Activated T-cell treated with anti-CD3 and anti-CD28 coated beads, Interleukin-2, amount 50 U/mL, for 4 hours (primary cell): ENCODE data around the gene BASP1. TPM values are rescaled to one million over a fixed set of nuclear protein-coding genes. Genes with fewer than 3 reads are reported as not detected.

ENCODE experiments used
- ATAC-seq, 2 donors: fragments of 200-7000 bp; cut with Tn5 transposase; one replicate each; pipeline ENCODE4 v1.10.0; 2021
- DNase-seq: peaks from one replicate; pipeline ENCODE4 v3.0.0-alpha.2; 2020
- H3K27me3 Mint-ChIP-seq: one replicate; pipeline ENCODE4 v1.8.0; 2021; ENCODE audit warnings: low read depth, mixed read lengths
- H3K36me3 Mint-ChIP-seq: one replicate; pipeline ENCODE4 v1.8.0; 2022; ENCODE audit warnings: mixed read lengths; ENCODE audit not compliant: insufficient read depth
- H3K4me1 Mint-ChIP-seq: one replicate; pipeline ENCODE4 v1.8.0; 2021; ENCODE audit warnings: low read depth, mixed read lengths
- H3K4me3 Mint-ChIP-seq: one replicate; pipeline ENCODE4 v1.8.0; 2021; ENCODE audit warnings: mild to moderate bottlenecking, moderate library complexity, mixed read lengths
- H3K9me3 Mint-ChIP-seq: one replicate; pipeline ENCODE4 v1.8.0; 2021; ENCODE audit warnings: mixed read lengths
- total RNA-seq, 3 donors: library from RNA; stranded (reverse); gene quantifications; one replicate each; pipeline ENCODE4 v1.2.1, GENCODE V29; 2021

BASP1 gene
- total RNA-seq, 3 donors from 2014 or later = 4.3 to 12.3 (median 4.7) TPM

GRCh38 chr5:17224858-17225511, 7.6 kb downstream of the BASP1 start:
- ATAC-seq (no peak), DNase-seq (no peak)
- peaks cover 10% of the 10 kb centered on the region for H3K27me3 Mint-ChIP-seq
- peaks cover under 1% of the 10 kb centered on the region for H3K9me3 Mint-ChIP-seq
- H3K4me1 Mint-ChIP-seq = no peaks in the 10 kb centered on the region
- no peaks in the 10 kb centered on the region for H3K36me3 Mint-ChIP-seq
- H3K4me3 Mint-ChIP-seq = no peak overlapping the region

DNA sequence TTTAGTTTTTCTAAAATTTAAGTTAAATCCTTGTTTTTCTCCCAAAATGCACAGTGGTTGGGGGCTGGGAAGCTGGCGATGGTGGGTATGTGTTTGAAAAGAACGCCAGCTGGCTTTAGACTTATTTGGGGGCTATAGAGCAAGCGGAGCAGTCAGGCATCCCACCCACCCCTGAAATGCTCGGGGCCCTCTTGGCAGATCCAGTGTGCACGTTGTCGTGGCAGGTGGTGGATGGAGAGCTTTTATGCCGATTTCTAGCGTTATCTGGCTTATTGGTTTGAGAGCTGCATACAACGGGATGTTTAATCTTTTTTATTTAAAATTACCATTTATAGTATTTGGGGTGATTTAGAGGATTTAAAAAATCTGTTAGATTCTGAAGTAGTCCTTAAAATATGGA, 8.1 kb downstream of the BASP1 start:
- no peak for ATAC-seq
- Mint-ChIP-seq H3K9me3 (peaks cover 3% of the 10 kb centered on the region), H3K4me1 (no peaks in the 10 kb centered on the region), H3K36me3 (no peaks in the 10 kb centered on the region), H3K4me3 (no peak overlapping the region), H3K27me3 (peaks cover 6% of the 10 kb centered on the region)
- DNase-seq = no peak

- Mint-ChIP-seq H3K4me3 (no peak overlapping the region), H3K36me3 (no peaks in the 10 kb centered on the region), H3K27me3 (peaks cover under 1% of the 10 kb centered on the region), H3K9me3 (peaks cover 3% of the 10 kb centered on the region), H3K4me1 (no peaks in the 10 kb centered on the region)
- DNase-seq = no peak
- no peak for ATAC-seq
Measured at GRCh38 chr5:17227868-17228267, 10.4 kb downstream of the BASP1 start.

GRCh38 chr5:17228821-17229291, 11.4 kb downstream of the BASP1 start:
- Mint-ChIP-seq H3K9me3 (peaks cover 6% of the 10 kb centered on the region), H3K4me1 (no peaks in the 10 kb centered on the region), H3K4me3 (no peak overlapping the region), H3K27me3 (no peaks in the 10 kb centered on the region), H3K36me3 (no peaks in the 10 kb centered on the region)
- DNase-seq = no peak
- ATAC-seq = no peak

GRCh38 chr5:17229313-17229712, 11.9 kb downstream of the BASP1 start:
- Mint-ChIP-seq H3K4me1 (no peaks in the 10 kb centered on the region), H3K4me3 (no peak overlapping the region), H3K27me3 (no peaks in the 10 kb centered on the region), H3K36me3 (no peaks in the 10 kb centered on the region), H3K9me3 (peaks cover 6% of the 10 kb centered on the region)
- no peak for ATAC-seq
- no peak for DNase-seq

DNA sequence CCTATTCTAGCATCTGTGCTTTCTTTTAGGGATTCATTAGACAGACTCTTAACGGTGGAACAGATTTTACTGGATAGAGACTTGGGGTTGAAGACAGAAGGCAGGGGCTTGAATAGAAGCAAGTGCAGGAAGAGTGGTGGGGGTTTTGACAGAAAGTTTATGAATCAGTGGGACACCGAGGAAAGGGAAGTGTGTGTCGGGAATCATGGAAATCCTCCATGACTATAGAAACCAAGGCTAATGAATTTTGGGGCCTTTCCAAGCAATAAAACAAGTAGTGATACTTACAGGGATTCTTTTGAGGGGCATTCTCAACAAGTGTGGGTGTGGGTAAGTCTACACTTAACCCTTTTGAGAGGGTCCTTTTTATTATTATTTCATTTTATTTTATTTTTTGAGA, 12.8 kb downstream of the BASP1 start:
- H3K4me3 Mint-ChIP-seq = no peak overlapping the region
- DNase-seq = no peak
- H3K27me3 Mint-ChIP-seq = no peaks in the 10 kb centered on the region
- ATAC-seq = no peak
- H3K4me1 Mint-ChIP-seq = no peaks in the 10 kb centered on the region
- H3K36me3 Mint-ChIP-seq = no peaks in the 10 kb centered on the region
- H3K9me3 Mint-ChIP-seq = peaks cover 6% of the 10 kb centered on the region

DNA sequence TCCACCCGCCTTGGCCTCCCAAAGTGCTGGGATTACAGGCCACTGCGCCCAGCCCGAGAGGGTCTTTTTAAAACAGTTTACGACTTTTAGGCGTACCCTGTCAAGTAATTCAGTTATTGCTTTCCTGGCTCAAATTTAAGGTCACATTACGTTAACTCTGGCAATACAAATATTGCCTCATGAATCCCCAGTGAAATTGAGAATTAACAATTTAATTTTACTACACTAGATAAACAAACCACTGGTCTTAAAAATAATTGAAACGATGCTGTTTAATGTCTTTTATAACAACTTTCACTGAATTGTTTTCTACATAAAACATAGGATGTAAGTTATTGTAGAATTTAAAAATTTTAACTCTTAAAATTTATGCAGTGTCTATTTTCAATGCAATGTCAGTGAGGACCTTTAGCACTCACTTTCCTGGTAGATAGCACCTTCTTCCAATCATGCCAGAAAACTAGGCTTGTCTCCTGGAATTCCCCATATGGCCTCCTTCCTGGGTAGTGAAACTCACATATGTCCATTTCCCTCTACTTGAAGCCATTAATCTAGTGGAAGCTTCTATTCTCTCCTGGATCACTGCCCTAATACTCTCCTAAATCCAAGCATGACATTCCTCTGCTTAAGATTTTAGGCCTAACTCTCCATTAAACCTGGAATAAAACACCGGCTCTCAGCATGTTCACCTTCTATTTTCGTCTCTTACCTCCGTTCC, 13.5 kb downstream of the BASP1 start:
- peaks cover 6% of the 10 kb centered on the region for H3K9me3 Mint-ChIP-seq
- no peaks in the 10 kb centered on the region for H3K36me3 Mint-ChIP-seq
- H3K4me1 Mint-ChIP-seq = no peaks in the 10 kb centered on the region
- H3K27me3 Mint-ChIP-seq = no peaks in the 10 kb centered on the region
- ATAC-seq = no peak
- no peak overlapping the region for H3K4me3 Mint-ChIP-seq
- no peak for DNase-seq

- ATAC-seq (no peak), DNase-seq (no peak)
- Mint-ChIP-seq H3K27me3 (no peaks in the 10 kb centered on the region), H3K4me1 (no peaks in the 10 kb centered on the region), H3K36me3 (no peaks in the 10 kb centered on the region), H3K9me3 (peaks cover 6% of the 10 kb centered on the region), H3K4me3 (no peak overlapping the region)
Measured at GRCh38 chr5:17232405-17232804, 15.0 kb downstream of the BASP1 start.

DNA sequence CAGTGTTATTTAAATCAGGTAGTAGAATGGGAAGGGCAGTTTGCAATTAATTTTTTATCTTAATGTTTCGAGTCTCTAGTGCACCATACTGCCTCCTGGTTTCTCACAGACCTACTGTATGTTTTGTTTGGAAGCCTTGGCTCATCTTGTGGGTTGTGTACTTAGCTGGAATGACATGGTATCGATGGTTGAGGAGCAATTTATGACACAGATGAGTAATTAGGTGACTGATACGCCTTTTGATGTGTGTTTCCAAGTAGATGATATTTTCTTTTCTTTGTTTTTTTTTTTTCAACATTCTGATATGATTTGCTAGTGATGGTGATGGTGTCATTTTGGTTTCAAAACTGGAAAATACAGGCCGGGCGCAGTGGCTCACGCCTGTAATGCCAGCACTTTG, 16.1 kb downstream of the BASP1 start:
- H3K36me3 Mint-ChIP-seq = no peaks in the 10 kb centered on the region
- H3K9me3 Mint-ChIP-seq = peaks cover 6% of the 10 kb centered on the region
- no peaks in the 10 kb centered on the region for H3K27me3 Mint-ChIP-seq
- ATAC-seq = no peak
- DNase-seq = no peak
- no peak overlapping the region for H3K4me3 Mint-ChIP-seq
- no peaks in the 10 kb centered on the region for H3K4me1 Mint-ChIP-seq

DNA sequence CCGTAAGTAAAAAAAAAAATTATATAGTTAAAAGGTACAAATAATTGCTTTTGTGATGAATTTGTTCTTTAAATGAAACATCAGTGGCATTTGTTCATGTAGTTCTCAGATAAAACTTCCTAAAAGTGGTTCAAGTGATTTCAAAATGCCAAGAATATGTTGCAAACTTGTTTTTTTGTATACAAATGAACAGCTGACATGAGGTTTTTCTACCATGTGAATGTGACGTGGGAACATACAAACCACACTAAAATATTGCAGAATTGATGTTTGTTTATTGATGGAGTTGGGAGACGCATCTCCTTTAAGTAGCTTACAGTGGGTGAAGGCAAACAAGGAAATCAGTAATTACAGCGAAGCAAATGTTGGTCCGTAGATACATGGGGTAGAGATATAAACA, 16.9 kb downstream of the BASP1 start:
- peaks cover 6% of the 10 kb centered on the region for H3K9me3 Mint-ChIP-seq
- no peak overlapping the region for H3K4me3 Mint-ChIP-seq
- no peaks in the 10 kb centered on the region for H3K36me3 Mint-ChIP-seq
- DNase-seq (no peak), ATAC-seq (no peak)
- no peaks in the 10 kb centered on the region for H3K4me1 Mint-ChIP-seq
- no peaks in the 10 kb centered on the region for H3K27me3 Mint-ChIP-seq

DNA sequence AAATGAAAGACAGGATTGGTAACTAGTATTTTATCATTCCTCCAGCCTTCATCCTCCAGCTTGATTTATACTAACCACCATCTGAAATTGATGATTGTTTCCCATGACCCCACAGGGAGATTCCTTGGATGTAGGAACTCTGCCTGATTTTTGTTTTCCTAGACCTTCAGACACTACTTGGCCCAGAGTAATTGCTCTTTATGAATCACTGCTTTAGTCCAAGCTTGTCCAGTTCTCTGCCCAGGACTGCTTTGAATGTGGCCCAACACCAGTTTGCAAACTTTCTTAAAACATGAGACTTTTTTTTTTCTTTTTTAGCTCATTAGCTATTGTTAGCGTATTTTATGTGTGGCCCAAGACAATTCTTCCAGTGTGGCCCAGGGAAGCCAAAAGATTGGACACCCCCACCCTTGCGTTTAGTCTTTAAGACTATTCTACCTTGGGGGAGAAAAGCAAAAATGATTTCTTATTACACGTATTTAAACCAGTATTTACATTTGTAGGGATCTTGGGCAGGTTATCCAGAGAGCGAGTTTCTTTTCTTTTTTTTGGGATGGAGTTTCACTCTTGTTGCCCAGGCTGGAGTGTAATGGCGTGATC, 18.4 kb downstream of the BASP1 start:
- H3K4me3 Mint-ChIP-seq = no peak overlapping the region
- no peak for ATAC-seq
- no peaks in the 10 kb centered on the region for H3K27me3 Mint-ChIP-seq
- no peak for DNase-seq
- peaks cover 3% of the 10 kb centered on the region for H3K9me3 Mint-ChIP-seq
- no peaks in the 10 kb centered on the region for H3K36me3 Mint-ChIP-seq
- no peaks in the 10 kb centered on the region for H3K4me1 Mint-ChIP-seq

- ATAC-seq = no peak
- H3K4me1 Mint-ChIP-seq = no peaks in the 10 kb centered on the region
- no peaks in the 10 kb centered on the region for H3K36me3 Mint-ChIP-seq
- no peaks in the 10 kb centered on the region for H3K27me3 Mint-ChIP-seq
- DNase-seq = no peak
- H3K4me3 Mint-ChIP-seq = no peak overlapping the region
- no peaks in the 10 kb centered on the region for H3K9me3 Mint-ChIP-seq
Measured at GRCh38 chr5:17238521-17239041, 21.1 kb downstream of the BASP1 start.

DNA sequence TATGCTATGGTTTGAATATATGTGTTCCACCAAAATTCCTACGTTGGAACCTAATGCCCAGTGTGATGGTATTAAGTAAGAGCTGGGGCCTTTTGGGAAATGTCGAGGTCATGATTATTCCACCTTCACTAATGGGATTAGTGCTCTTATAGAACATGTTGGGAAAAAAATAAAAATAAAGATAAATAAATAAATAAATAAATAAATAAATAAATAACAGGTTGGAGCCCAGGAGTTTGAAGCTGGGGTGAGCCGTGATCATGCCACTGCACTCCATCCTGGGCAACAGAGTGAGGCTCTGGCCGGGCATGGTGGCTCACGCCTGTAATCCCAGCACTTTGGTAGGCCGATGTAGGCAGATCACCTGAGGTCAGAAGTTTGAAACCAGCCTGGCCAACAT, 22.5 kb downstream of the BASP1 start:
- no peak overlapping the region for H3K4me3 Mint-ChIP-seq
- no peak for DNase-seq
- ATAC-seq = no peak
- no peaks in the 10 kb centered on the region for H3K4me1 Mint-ChIP-seq
- peaks cover 2% of the 10 kb centered on the region for H3K27me3 Mint-ChIP-seq
- no peaks in the 10 kb centered on the region for H3K36me3 Mint-ChIP-seq
- no peaks in the 10 kb centered on the region for H3K9me3 Mint-ChIP-seq

DNA sequence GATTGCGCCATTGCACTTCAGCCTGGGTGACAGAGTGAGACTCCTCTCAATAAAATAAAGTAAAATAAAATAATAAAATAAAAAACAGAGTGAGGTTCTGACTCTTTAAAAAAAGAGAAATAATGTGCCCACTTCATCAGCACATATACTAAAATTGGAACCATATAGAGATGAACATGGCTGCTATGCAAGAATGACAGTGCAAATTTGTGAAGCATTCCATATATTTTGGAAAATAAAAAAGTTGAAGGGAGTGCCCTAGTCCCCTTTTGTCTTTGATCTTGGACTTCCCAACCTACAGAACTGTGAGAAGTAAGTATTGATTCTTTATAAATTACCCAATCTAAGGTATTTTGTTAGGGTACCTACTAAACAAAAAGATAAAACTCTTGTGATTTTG, 23.1 kb downstream of the BASP1 start:
- Mint-ChIP-seq H3K4me1 (no peaks in the 10 kb centered on the region), H3K9me3 (no peaks in the 10 kb centered on the region), H3K27me3 (peaks cover 2% of the 10 kb centered on the region), H3K4me3 (no peak overlapping the region), H3K36me3 (no peaks in the 10 kb centered on the region)
- no peak for ATAC-seq
- no peak for DNase-seq

- no peak for DNase-seq
- no peak for ATAC-seq
- peaks cover 3% of the 10 kb centered on the region for H3K9me3 Mint-ChIP-seq
- H3K27me3 Mint-ChIP-seq = peaks cover 2% of the 10 kb centered on the region
- H3K36me3 Mint-ChIP-seq = no peaks in the 10 kb centered on the region
- no peak overlapping the region for H3K4me3 Mint-ChIP-seq
- no peaks in the 10 kb centered on the region for H3K4me1 Mint-ChIP-seq
Measured at GRCh38 chr5:17241635-17242034, 24.2 kb downstream of the BASP1 start.
